Measurements from ENCODE around the gene C1orf116. TPM values are rescaled to one million over a fixed set of nuclear protein-coding genes. Genes with fewer than 3 reads are reported as not detected.

The C1orf116 gene
- total RNA-seq, 4 donors from 2014 or later, result 40.6 to 95.8 (median 77.6) TPM

DNA sequence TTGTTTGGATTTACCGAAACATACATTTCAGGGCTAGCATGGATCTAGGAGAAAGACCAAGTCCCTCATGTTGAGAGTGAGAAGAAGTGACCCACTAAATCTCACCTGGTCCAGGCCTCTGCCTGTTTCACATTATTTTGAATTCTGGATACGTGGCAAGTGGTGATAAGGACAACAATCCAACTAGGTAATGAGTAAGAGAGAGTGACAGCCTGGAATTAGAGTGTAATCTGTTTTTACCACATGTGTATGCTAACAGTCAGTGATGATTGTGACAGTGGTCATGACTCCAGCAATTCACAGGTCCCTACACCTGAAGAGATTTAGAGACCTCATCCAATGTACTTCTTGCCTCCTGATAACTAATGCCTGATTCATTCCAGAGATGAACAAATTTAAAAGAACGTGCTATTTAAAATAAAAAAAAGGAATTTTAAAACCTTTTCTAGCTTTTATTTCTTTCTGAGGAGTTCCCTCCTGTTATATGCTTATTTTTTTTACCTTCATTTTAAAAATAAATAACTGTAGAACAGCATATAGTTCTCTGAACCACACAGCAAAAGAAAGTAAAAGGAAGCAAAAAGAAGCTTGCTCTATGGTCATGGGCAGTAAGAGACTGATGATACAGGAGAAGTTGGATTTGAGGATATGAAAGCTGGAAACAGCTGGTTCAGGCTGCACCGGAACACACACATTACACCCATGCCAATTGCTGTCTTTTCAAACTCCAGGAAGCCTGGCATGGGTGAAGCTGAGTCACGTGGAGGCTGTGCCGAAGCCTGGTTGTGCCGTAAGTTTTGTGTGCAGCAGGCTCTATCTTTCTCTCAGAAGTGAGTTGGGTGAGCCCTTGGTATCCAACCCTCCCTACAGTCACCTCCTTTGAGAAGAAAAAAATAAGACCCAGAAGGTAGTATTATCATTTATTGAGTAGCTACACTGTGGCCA, 14.7 kb downstream of the C1orf116 start:
- Histone ChIP-seq H3K27ac (peak overlapping the region; percentile 93), H3K4me1 (peaks cover 53% of the 10 kb centered on the region), H3K4me3 (no peak overlapping the region), H3K36me3 (no peaks in the 10 kb centered on the region), H3K27me3 (no peaks in the 10 kb centered on the region), H3K9me3 (no peaks in the 10 kb centered on the region)
- whole genome bisulfite sequencing, result 50% methylated on average over 7 of the region's 7 CpGs
- DNase-seq (ENCODE audit: low spot score in 2 of 2), result no peak
- no peak for TF ChIP-seq POLR2A (IDR thresholded peaks at IDR 0.05)
- TF ChIP-seq EP300 (IDR thresholded peaks at IDR 0.05), result no peak
- TF ChIP-seq POLR2AphosphoS5 (IDR thresholded peaks at IDR 0.05), result peak in 1 of 3 donors; percentile 36
- TF ChIP-seq, protein P1, sequence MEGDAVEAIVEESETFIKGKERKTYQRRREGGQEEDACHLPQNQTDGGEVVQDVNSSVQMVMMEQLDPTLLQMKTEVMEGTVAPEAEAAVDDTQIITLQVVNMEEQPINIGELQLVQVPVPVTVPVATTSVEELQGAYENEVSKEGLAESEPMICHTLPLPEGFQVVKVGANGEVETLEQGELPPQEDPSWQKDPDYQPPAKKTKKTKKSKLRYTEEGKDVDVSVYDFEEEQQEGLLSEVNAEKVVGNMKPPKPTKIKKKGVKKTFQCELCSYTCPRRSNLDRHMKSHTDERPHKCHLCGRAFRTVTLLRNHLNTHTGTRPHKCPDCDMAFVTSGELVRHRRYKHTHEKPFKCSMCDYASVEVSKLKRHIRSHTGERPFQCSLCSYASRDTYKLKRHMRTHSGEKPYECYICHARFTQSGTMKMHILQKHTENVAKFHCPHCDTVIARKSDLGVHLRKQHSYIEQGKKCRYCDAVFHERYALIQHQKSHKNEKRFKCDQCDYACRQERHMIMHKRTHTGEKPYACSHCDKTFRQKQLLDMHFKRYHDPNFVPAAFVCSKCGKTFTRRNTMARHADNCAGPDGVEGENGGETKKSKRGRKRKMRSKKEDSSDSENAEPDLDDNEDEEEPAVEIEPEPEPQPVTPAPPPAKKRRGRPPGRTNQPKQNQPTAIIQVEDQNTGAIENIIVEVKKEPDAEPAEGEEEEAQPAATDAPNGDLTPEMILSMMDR (IDR thresholded peaks at IDR 0.05), result no peak

DNA sequence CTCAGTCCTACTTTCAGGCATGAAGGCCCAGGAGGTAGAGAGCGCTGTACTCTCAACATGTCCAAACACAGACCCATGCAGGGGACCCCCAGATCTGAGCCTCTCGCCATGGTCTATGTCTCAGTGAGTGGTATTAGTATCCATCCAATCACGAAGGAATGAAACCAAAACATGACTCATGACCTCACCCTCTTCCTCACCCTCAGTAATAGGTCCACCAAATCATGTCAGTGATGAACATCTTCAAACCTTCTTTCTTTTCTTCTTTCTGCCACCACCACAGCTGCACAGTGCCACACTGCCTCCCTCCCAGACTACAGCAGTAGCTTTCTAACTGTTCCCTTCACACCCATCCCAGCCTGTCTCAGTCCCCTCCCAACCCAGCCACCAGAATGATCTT, 16.8 kb downstream of the C1orf116 start:
- Histone ChIP-seq H3K4me3 (no peak overlapping the region), H3K36me3 (no peaks in the 10 kb centered on the region), H3K4me1 (peaks cover 32% of the 10 kb centered on the region), H3K27me3 (no peaks in the 10 kb centered on the region), H3K9me3 (no peaks in the 10 kb centered on the region), H3K27ac (no peak overlapping the region)
- WGBS, result 92% methylated on average over 3 of the region's 3 CpGs
- TF ChIP-seq POLR2AphosphoS5 (IDR thresholded peaks at IDR 0.05) (no peak), POLR2A (IDR thresholded peaks at IDR 0.05) (no peak), EP300 (IDR thresholded peaks at IDR 0.05) (no peak)
- TF ChIP-seq, protein P1 (IDR thresholded peaks at IDR 0.05), result no peak
- DNase-seq (ENCODE audit: low spot score in 2 of 2), result no peak

DNA sequence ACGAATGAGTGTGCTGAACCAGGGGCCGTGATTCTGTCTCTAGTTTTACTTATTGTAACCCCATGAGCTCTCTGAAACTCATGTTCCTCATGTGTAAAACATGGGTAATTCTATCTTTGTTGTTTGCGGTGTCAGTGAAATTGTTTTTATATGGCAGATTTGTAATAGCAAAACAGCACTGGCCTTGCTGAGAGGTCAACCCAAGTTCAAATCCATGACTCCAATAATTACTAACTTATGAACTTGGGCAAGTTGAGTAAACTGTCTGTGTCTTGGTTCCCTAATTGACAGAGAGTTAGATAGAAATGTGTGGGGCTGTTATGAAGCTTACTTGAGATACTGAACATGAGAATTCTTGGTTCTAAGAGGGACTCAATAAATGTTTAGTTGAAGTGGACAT, 17.8 kb downstream of the C1orf116 start:
- H3K4me1 ChIP-seq, result peaks cover 23% of the 10 kb centered on the region
- H3K4me3 ChIP-seq, result no peak overlapping the region
- WGBS, result 87% methylated on average over 3 of the region's 3 CpGs
- no peak for DNase-seq (ENCODE audit: low spot score in 2 of 2)
- H3K27ac ChIP-seq, result no peak overlapping the region
- no peaks in the 10 kb centered on the region for H3K9me3 ChIP-seq
- no peak for TF ChIP-seq EP300 (IDR thresholded peaks at IDR 0.05)
- TF ChIP-seq POLR2A (IDR thresholded peaks at IDR 0.05), result no peak
- TF ChIP-seq POLR2AphosphoS5 (IDR thresholded peaks at IDR 0.05), result no peak
- TF ChIP-seq, protein P1 (IDR thresholded peaks at IDR 0.05), result no peak
- H3K36me3 ChIP-seq, result no peaks in the 10 kb centered on the region
- H3K27me3 ChIP-seq, result no peaks in the 10 kb centered on the region

DNA sequence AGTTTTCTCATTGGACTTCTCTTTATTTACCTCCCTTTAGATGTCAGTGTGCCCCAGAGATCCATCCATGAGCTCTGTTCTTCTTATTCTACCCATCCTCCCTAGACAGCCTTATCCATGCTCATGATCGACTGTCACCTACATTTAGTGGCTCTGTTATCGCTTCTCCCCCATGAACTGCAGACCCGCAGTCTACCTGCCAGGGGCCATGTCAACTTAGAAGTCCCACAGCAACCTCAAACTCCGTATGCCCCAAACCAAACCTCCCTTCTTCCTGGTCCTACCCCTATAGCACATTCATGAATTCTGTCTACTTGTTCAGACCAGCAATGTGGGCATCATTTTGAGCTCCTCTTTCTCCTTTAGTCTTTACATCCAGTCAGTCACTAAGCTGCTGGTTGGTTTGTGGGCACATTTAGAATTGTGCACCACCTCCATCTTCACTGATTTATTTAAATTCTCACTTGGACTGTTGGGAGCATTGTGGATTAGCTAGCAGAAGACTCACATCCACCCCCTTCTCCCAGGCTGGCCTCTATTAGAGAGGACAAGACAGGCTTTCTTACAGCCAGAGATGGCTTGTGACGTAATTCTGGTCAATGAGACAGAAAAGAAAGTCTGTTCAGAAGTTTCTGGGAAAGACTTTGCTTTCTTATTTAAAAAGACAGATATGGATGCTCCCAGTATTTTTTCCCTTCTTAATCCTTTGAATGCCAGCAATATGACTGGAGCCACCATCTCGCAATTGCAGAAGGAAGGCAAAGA, 19.1 kb downstream of the C1orf116 start:
- no peaks in the 10 kb centered on the region for H3K27me3 ChIP-seq
- no peaks in the 10 kb centered on the region for H3K9me3 ChIP-seq
- no peak for TF ChIP-seq POLR2AphosphoS5 (IDR thresholded peaks at IDR 0.05)
- no peak for TF ChIP-seq EP300 (IDR thresholded peaks at IDR 0.05)
- TF ChIP-seq, protein P1 (IDR thresholded peaks at IDR 0.05), result no peak
- no peak for TF ChIP-seq POLR2A (IDR thresholded peaks at IDR 0.05)
- no peaks in the 10 kb centered on the region for H3K36me3 ChIP-seq
- H3K4me1 ChIP-seq, result peaks cover 10% of the 10 kb centered on the region
- H3K27ac ChIP-seq, result no peak overlapping the region
- H3K4me3 ChIP-seq, result no peak overlapping the region
- WGBS, result 95% methylated on average over 6 of the region's 6 CpGs
- DNase-seq (ENCODE audit: low spot score in 2 of 2), result no peak

DNA sequence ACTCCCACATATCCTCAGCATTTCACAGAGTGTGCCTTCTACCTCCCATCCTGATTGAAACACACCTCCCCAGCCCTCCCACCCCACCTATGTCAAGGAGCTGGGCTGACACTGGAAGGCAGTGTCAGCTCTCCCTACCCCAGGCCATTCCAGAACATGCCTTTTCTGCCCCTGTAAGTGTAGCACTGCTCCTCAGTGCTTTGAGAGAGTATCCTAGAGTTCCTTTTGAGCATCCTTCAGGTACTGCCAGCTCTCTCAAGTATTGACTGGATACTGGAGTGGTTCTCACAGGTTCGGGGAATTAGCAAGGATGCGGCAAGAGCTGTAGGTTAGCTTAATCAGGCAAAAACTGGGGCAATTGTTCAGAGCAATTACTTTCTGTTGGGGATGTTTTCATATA, 21.8 kb downstream of the C1orf116 start:
- H3K36me3 ChIP-seq, result no peaks in the 10 kb centered on the region

More for the DNA sequence above, 21.8 kb downstream of the C1orf116 start:
- Histone ChIP-seq H3K4me1 (peaks cover 3% of the 10 kb centered on the region), H3K27ac (peak overlapping the region; percentile 48), H3K9me3 (no peaks in the 10 kb centered on the region), H3K4me3 (no peak overlapping the region), H3K27me3 (no peaks in the 10 kb centered on the region)
- no peak for TF ChIP-seq POLR2AphosphoS5 (IDR thresholded peaks at IDR 0.05)
- TF ChIP-seq EP300 (IDR thresholded peaks at IDR 0.05), result no peak
- no peak for TF ChIP-seq POLR2A (IDR thresholded peaks at IDR 0.05)
- TF ChIP-seq, protein P1 (IDR thresholded peaks at IDR 0.05), result no peak
- WGBS, result 96% methylated on average over 2 of the region's 2 CpGs
- no peak for DNase-seq (ENCODE audit: low spot score in 2 of 2)

Data from suprapubic skin (tissue), 4 donors.